Esophagus muscularis mucosa (tissue), 4 donors: ENCODE measurements around the gene GALR2. TPM values are rescaled to one million over a fixed set of nuclear protein-coding genes. Genes with fewer than 3 reads are reported as not detected.

Source experiments
- DNase-seq: peaks from one replicate; pipeline ENCODE4 v3.0.0-alpha.2; 2017; ENCODE audit errors: extremely low spot score
- H3K27ac ChIP-seq, 4 donors: fragments of 200-600 bp; sonication (generic); replicated peaks in 1 of 4; 1 replicate in 3 of 4; 2 replicates in 1 of 4; pipeline ENCODE4 v1.5.1; 2016 to 2019; ENCODE audit warnings: mild to moderate bottlenecking in 1 of 4
- H3K27me3 ChIP-seq, 4 donors: fragments of 200-600 bp; sonication (generic); one replicate each; pipeline versions ENCODE4 v1.5.1 to v1.6.0; 2016 to 2019
- H3K36me3 ChIP-seq, 4 donors: fragments of 200-600 bp; sonication (generic); one replicate each; pipeline ENCODE4 v1.5.1; 2016 to 2019
- H3K4me1 ChIP-seq, 4 donors: fragments of 200-600 bp; sonication (generic); one replicate each; pipeline ENCODE4 v1.5.1; 2016 to 2019
- H3K4me3 ChIP-seq, 4 donors: fragments of 200-600 bp; sonication (generic); 1 replicate in 2 of 4; 2 replicates in 2 of 4; pipeline ENCODE4 v1.5.1; 2016 to 2019; ENCODE audit warnings: mild to moderate bottlenecking in 4 of 4, moderate library complexity in 1 of 4
- H3K9me3 ChIP-seq, 4 donors: fragments of 200-600 bp; sonication (generic); 1 replicate in 3 of 4; 2 replicates in 1 of 4; pipeline ENCODE4 v1.5.1; 2016 to 2019
- EP300 ChIP-seq: sonication (generic); formaldehyde crosslinking; IDR thresholded peaks from one replicate; pipeline ENCODE4 v1.6.1; 2017; ENCODE audit warnings: antibody characterized with exemption
- POLR2A ChIP-seq: fragments of 450-650 bp; IDR thresholded peaks from one replicate; pipeline ENCODE4 v1.6.1; 2017; ENCODE audit warnings: antibody characterized with exemption, moderate library complexity, mild to moderate bottlenecking, low read depth
- POLR2AphosphoS5 ChIP-seq, 2 donors: sonication (generic); formaldehyde crosslinking; IDR thresholded peaks; one replicate each; pipeline ENCODE4 v1.6.1; 2017; ENCODE audit warnings: antibody characterized with exemption in 2 of 2
- WGBS: methylation state at CpG from one replicate; pipeline ENCODE4 v1.1.5; 2018; 5-methylcytosine and 5-hydroxymethylcytosine counted together
- intact Hi-C: fragments of 100-400 bp; cut with DNase I; formaldehyde crosslinking; loops from one replicate; pipeline ENCODE4 v1.15.1; 2023
- total RNA-seq, 4 donors: library from RNA; depleted of rRNA; stranded (reverse); fragments of >200 nt; gene quantifications; one replicate each; pipeline versions ENCODE4 v1.1.0 to v1.2.1, GENCODE V29; 2016
- TF ChIP-seq, protein P1 (sequence below), 3 experiments: fragments of 200-600 bp in 2 of 3; fragments of 450-650 bp in 1 of 3; sonication (generic) in 2 of 3; IDR thresholded peaks; one replicate each; pipeline ENCODE4 v1.5.1; 2017 to 2019; ENCODE audit warnings: antibody characterized with exemption in 3 of 3, mild to moderate bottlenecking in 2 of 3, moderate library complexity in 1 of 3

GALR2 gene
- total RNA-seq, 4 donors from 2014 or later = 0.50 TPM; not detected in 3

DNA sequence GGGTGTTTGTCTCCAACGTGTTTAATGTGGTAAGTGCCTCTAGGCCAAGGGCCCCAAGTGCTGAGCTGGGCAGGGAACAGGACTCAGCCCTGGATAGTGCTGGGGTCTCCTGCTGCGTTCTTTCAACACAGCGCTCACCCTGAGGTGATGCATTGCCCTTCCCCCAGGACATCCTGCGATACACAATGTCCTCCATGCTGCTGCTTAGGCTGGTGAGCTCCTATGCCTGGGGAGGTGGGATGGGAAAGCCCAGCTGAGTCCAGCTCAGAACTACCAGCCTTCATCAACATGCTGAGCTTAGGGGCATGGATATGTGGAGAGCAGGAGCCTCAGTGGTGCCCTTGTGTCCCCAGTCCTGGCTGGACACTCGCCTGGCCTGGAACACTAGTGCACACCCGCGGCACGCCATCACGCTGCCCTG, 5.0 kb downstream of the GALR2 start:
- TF ChIP-seq POLR2AphosphoS5 (IDR thresholded peaks at IDR 0.05) = peak in 1 of 2 donors; percentile 16
- no peak for TF ChIP-seq EP300
- H3K27me3 ChIP-seq = peaks cover 14 to 57% (median 39%) of the 10 kb centered on the region in 4 donors
- peaks cover 34 to 49% (median 40%) of the 10 kb centered on the region in 4 donors for H3K4me1 ChIP-seq
- no peaks in the 10 kb centered on the region for H3K9me3 ChIP-seq
- 0% methylated on average over 2 of the region's 9 CpGs for WGBS
- no peak overlapping the region for H3K27ac ChIP-seq
- intact Hi-C loops = no loop called here
- H3K4me3 ChIP-seq = no peak overlapping the region
- H3K36me3 ChIP-seq = peaks cover 17 to 28% (median 24%) of the 10 kb centered on the region in 4 donors
- no peak for DNase-seq

DNA sequence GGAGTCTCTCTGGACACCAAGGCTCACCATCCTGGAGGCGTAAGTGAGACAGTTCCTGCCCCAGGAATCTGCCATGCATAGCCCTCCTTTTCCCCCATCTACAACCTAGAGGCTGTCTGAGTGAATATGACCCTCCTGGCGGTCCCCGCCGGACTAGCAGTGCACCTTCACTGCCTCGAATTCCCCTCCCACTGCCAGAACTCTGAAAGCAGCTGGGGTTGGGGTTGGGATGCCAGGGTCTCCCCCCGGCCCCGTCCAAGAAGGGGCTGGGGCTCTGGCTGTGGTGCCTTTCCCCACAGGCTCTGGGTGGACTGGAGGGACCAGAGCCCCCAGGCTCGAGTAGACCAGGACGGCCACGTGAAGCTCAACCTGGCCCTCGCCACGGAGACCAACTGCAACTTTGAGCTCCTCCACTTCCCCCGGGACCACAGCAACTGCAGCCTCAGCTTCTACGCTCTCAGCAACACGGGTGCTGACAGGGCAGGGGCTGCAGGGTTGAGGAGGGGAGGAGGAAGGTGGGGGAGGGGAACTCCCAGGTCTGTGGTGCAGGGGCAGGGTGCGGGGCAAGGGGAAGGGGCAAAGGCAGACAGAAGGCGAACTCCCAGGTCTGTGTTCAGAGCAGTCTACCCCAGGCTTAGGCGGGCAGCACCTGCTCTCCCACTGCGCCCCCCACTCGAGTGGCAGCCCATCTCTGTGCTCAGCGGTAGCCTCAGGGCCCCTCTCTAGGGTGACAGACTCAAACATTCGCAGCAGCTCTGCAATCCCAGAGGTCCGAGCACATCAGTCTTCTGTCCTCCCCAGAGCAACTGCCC, 5.6 kb downstream of the GALR2 start:
- TF ChIP-seq, protein P1, sequence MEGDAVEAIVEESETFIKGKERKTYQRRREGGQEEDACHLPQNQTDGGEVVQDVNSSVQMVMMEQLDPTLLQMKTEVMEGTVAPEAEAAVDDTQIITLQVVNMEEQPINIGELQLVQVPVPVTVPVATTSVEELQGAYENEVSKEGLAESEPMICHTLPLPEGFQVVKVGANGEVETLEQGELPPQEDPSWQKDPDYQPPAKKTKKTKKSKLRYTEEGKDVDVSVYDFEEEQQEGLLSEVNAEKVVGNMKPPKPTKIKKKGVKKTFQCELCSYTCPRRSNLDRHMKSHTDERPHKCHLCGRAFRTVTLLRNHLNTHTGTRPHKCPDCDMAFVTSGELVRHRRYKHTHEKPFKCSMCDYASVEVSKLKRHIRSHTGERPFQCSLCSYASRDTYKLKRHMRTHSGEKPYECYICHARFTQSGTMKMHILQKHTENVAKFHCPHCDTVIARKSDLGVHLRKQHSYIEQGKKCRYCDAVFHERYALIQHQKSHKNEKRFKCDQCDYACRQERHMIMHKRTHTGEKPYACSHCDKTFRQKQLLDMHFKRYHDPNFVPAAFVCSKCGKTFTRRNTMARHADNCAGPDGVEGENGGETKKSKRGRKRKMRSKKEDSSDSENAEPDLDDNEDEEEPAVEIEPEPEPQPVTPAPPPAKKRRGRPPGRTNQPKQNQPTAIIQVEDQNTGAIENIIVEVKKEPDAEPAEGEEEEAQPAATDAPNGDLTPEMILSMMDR (IDR thresholded peaks at IDR 0.05) = no peak
- no peak for TF ChIP-seq POLR2A
- no peak for TF ChIP-seq EP300
- no peak for TF ChIP-seq POLR2AphosphoS5 (IDR thresholded peaks at IDR 0.05)
- DNase-seq = no peak
- no peak overlapping the region for H3K27ac ChIP-seq
- peaks cover 21 to 35% (median 30%) of the 10 kb centered on the region in 4 donors for H3K36me3 ChIP-seq
- intact Hi-C loops = no loop called here
- peaks cover 7 to 51% (median 33%) of the 10 kb centered on the region in 4 donors for H3K27me3 ChIP-seq
- H3K4me3 ChIP-seq = no peak overlapping the region
- H3K4me1 ChIP-seq = peaks cover 28 to 43% (median 34%) of the 10 kb centered on the region in 4 donors
- no peaks in the 10 kb centered on the region for H3K9me3 ChIP-seq
- 5% methylated on average over 17 of the region's 23 CpGs for WGBS

DNA sequence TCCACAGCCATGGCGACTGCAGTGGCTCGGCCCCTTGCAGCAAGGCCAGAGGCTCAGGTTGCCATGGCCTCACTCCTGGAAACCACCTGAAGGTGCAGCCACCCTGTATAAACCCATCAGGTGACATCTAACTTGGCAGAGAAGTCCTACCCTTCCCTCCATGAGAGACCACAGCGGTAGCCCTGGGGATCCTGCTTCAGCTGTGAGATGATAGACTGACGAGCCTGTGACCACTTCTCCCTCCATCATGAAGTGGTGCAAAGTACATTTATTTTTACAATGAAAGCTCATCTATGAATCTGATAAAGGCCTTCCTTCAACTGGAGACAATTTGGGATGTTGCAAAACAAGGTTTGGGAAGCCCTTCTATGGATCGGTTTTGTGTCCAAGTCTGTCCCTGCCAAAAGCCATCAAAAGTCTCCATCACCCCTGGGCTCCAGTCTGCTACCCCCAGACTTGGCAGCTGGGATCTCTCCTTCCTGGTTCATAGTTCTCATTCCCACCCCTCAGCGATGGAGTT, 6.2 kb downstream of the GALR2 start:
- H3K27ac ChIP-seq = no peak overlapping the region
- H3K27me3 ChIP-seq = peaks cover 4 to 44% (median 27%) of the 10 kb centered on the region in 4 donors
- no peak overlapping the region for H3K4me3 ChIP-seq
- 52% methylated on average over 6 of the region's 6 CpGs for WGBS
- H3K9me3 ChIP-seq = no peaks in the 10 kb centered on the region
- TF ChIP-seq EP300 (no peak), POLR2AphosphoS5 (IDR thresholded peaks at IDR 0.05) (no peak), POLR2A (no peak)
- TF ChIP-seq, protein P1 (IDR thresholded peaks at IDR 0.05) = no peak
- H3K4me1 ChIP-seq = peaks cover 22 to 36% (median 27%) of the 10 kb centered on the region in 4 donors
- H3K36me3 ChIP-seq = peaks cover 28 to 41% (median 37%) of the 10 kb centered on the region in 4 donors
- no peak for DNase-seq
- intact Hi-C loops = no loop called here

DNA sequence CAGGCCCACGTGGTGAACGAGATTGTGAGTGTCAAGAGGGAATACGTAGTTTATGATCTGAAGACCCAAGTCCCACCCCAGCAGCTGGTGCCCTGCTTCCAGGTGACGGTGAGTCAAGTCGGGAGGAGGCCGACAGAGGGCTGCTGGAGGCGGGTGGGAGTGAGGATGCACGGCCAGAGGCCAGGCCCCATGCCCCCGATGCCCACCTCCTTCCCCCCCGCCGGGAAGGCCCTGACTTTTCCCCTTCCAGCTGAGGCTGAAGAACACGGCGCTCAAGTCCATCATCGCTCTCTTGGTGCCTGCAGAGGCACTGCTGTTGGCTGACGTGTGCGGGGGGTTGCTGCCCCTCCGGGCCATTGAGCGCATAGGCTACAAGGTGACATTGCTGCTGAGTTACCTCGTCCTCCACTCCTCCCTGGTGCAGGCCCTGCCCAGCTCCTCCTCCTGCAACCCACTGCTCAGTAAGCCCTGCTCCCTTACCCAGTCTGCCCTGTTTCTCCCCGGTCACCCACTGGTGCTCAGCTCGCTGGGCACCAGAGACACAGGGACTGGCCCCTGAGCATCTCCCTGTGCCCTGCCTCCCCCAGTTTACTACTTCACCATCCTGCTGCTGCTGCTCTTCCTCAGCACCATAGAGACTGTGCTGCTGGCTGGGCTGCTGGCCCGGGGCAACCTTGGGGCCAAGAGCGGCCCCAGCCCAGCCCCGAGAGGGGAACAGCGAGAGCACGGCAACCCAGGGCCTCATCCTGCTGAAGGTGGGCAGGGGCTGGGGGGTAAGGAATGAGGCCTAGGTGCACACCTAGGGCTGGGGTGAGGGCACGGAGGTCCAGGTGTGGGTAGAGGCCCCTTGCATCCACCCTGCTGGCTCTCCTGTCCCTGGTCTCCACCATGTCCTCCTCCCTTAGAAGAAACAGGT, 7.0 kb downstream of the GALR2 start:
- H3K36me3 ChIP-seq = peaks cover 29 to 48% (median 44%) of the 10 kb centered on the region in 4 donors
- no peak overlapping the region for H3K27ac ChIP-seq
- no peak for DNase-seq
- H3K9me3 ChIP-seq = no peaks in the 10 kb centered on the region
- intact Hi-C loops = no loop called here
- peaks cover 14 to 29% (median 20%) of the 10 kb centered on the region in 4 donors for H3K4me1 ChIP-seq
- H3K27me3 ChIP-seq = peaks cover 0 to 37% (median 19%) of the 10 kb centered on the region in 4 donors
- H3K4me3 ChIP-seq = no peak overlapping the region
- TF ChIP-seq, protein P1 (IDR thresholded peaks at IDR 0.05) = no peak
- TF ChIP-seq POLR2A (no peak), POLR2AphosphoS5 (IDR thresholded peaks at IDR 0.05) (no peak), EP300 (no peak)
- 61% methylated on average over 13 of the region's 27 CpGs for WGBS
